Measurements from ENCODE around the gene PON1.

The PON1 gene

GRCh38 chr7:95317546-95317945 is 6.8 kb downstream of the PON1 start:
- DNase-seq (ENCODE audit: low spot score), result no peak

- no peak for DNase-seq (ENCODE audit: low spot score)
Measured at GRCh38 chr7:95316588-95316987, 7.7 kb downstream of the PON1 start.

GRCh38 chr7:95312561-95312960 is 11.8 kb downstream of the PON1 start:
- no peak for DNase-seq (ENCODE audit: low spot score)

DNA sequence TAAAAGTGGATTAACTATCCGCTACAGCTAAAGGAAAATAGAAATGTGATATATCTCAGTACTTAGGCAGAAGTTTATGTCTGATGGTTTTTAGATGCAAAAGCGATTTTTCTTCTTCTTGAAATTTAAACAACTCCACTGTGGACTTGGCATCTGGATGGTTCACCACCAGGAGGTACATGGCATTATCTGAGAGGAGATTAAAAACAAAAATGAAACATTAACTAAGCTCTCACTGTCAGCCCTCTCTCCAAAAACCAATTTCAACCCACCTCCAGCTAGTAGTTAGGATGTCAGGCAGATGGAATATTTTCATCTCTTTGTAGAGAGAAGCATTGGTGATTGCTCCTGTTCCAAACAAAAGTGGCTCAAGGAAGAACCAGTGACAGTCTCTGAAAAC is 12.9 kb downstream of the PON1 start:
- no peak for DNase-seq (ENCODE audit: low spot score)

DNA sequence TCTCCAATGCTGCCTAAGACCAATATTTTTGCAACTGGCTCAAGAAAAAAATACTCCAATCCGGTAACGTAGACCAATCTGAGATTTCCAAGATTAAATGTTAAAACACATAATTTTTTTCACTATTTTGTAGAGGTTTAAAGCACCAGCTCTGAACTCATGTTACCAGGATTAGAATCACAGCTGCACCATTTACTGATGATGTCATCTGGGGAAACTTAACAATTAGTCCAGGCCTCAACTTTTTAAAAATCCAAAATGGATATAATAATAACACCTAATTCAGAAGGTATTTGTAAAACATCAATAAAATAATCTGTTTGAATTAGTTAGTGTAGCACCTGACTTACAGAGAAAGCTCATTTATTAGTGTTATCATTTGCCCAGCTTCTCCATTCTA is 14.4 kb downstream of the PON1 start:
- DNase-seq (ENCODE audit: low spot score), result no peak

GRCh38 chr7:95304990-95305389 is 19.3 kb downstream of the PON1 start:
- DNase-seq (ENCODE audit: low spot score), result no peak

DNA sequence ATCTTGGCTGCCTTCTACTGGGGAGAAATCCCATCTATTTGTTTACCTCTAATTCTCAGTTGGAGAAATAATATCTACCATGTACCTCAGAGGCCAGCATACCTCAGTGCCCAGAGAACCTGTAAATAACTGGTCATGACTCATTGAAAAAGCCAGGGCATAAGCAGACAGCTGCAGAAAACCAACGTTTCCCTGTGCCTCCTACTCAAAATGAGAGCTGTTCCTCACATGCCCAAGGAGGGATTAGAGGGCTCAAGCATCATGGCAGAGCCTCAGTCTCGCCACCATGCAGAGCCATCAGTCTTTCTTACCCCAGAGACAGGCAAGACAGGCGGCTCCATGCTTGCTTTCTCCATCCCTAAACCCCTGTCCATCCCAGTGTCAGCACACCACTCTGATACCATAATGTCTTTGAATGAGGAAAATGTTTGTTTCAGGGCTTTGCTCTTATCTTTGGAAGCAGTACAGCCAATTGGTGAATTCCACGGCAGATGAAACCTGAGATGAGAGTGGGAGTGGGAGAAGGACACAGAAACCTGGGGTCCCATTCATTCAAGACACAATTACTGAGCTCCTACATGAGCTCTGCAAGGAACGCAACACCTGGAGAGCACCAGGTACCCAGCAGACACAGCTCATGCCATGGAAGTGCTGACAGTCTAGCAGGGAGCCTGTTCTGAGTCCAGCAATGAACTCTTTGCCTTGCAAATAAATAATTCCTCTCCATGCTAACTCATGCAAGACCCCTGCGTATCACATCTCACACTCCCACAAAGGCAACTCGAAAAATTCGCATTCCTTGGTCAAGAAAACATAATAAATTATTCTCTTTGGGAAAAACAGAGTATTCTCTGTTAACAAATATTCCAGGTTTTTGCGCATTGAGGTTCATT is 21.1 kb downstream of the PON1 start:
- no peak for DNase-seq (ENCODE audit: low spot score)

DNA sequence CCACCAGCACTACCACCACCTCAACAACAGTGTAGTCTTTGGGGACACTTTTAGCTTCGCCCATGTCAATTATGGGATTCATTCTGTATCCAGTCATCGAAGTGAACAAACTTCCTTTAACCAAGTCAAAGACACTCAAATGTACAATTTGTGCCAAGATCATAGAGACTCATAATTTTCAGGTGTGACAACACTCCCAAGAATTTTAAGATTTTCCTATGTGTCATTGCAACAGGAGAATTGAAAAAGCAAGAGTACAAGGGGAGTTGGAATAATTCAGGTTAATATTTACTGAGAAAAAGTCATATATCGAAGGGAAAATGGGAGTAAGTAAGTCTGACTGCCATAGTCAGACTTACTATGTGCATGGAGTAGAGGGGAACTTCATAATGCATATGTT is 26.2 kb downstream of the PON1 start:
- no peak for DNase-seq (ENCODE audit: low spot score)

DNA sequence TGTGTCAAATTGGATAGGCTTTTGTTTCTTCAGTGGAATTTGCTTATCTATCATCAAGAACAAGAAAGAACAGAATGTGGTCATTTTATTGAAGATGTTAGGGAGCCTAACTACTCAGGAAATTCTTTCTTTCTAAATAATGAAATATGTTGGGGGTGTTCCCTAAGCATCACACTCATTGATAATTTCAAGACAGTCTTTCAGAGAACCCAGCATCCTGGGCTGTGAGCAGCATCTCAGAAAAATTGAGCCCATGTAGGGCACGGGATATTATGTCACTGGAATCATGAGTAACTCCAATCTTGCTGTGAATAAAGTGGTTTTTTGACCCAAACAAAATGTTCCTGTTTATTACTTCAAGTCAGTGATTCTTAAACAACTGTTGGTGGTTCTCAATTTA is 27.3 kb downstream of the PON1 start:
- DNase-seq (ENCODE audit: low spot score), result no peak

DNA sequence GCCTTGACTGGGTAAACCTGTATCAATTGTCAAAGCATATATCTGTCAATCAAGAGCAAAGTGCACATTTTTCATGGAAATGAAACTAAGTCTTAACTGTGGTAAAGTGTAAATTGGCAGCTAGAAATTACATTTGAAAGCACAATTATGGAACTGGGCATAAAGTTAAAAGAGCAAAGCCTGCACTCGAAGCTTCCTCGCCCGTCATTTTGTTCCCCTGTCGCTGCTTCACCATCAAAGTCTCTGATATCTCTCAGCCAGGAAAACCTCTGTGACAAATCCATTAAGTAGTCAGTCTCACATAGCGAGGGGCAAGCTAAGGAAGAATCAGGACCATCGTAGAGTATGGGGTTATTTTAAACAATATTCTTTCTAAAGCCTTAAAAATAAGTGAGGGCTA is 27.9 kb downstream of the PON1 start:
- DNase-seq (ENCODE audit: low spot score), result no peak

DNA sequence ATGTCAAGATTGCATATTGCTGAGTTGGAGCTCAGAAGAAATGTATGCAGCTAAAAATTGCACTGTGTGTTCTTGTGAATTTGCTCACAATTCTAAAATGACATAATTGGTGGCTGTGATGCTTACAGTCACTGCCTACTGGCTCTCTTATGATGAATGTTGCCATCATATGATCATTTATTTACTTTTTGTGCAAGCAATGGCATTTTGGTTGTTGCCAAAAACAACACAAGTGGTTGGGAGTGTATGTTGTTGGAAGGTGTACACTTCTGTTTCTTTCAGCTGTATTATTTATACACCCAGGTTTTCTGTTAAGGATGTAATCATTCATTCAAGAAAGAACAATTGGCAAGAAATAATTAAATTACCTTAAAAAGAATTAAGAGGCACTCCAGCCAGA is 28.9 kb downstream of the PON1 start:
- no peak for DNase-seq (ENCODE audit: low spot score)

GRCh38 chr7:95290166-95290830 is 34.0 kb downstream of the PON1 start:
- DNase-seq (ENCODE audit: low spot score), result no peak

DNA sequence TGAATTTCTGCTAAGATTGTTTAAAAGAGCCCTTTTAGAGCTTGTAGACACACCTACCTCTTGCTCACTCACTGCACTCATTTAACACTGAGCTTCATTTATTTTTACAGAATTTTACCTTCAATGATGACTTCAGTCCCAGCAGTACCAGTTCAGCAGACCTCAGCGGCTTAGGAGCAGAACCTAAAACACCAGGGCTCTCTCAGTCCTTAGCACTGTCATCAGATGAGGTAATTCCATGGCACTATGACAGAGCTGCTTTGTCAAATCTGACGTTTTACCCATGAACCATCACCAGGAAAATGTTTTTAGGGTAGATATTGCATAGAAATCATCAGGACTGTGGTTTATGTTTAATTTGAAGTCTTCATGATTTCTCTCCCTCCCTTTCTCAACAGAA is 38.2 kb downstream of the PON1 start:
- DNase-seq (ENCODE audit: low spot score), result no peak

DNA sequence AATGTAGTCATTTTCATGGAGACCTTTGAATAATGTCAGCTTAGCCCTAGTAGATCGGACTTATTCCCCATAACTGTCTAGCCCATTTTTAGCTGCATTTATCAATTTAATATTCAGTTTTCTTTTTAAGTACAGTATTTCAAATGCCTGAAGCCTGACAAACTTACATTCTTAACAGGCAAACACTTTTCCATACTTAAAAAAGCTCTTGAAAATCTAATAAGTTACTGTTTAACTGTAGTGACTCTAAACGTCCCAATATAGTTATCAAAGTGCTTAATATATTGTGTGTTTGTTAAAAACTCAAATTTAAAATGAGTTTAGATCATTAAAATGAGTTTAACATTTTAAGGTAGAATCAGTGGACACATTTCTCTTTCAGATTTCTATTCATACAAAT is 44.9 kb downstream of the PON1 start:
- DNase-seq (ENCODE audit: low spot score), result no peak

DNA sequence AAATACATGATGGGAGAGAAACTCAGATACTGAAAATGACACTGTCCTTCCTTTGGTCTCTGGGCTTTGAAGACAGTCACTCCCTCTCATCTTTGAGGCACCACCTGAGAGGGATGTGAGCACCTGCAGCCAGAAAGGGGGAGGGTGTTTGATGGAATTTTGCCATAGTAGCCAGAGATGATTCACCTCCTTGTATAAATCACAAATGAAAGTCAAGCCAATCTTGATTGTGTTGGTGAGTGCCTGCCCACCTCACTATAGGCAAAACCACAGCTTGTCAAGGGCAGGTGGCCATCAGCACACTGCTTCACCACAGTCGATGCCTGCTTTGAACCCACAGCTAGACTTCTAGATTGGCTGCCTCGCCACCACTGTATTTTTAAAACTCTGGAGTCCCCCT is 48.2 kb downstream of the PON1 start:
- no peak for DNase-seq (ENCODE audit: low spot score)

GRCh38 chr7:95269640-95270039 is 54.7 kb downstream of the PON1 start:
- DNase-seq (ENCODE audit: low spot score), result no peak

- no peak for DNase-seq (ENCODE audit: low spot score)
Measured at GRCh38 chr7:95267754-95268153, 56.6 kb downstream of the PON1 start.

GRCh38 chr7:95265634-95266033 is 58.7 kb downstream of the PON1 start:
- DNase-seq (ENCODE audit: low spot score), result no peak

GRCh38 chr7:95264363-95264891 is 59.9 kb downstream of the PON1 start:
- no peak for DNase-seq (ENCODE audit: low spot score)

GRCh38 chr7:95263785-95264362 is 60.5 kb downstream of the PON1 start:
- DNase-seq (ENCODE audit: low spot score), result no peak

DNA sequence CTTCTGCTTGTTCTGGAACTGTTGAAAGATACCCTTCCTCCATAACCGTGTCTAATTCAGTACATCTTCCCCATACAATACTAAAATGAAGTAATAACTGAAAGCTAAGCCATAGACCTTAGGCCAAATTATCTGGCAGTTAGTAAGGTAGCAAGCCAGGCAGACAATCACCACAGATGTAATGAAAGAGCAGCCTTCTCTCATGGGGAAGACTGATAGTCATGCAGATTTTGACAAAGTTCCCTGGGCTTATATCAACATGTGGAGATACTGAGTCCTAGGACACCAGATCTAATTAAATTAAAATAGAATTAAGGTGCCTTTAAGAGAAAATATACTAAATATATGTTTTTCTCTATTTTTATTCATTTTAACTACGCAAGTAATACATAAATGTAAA is 61.5 kb downstream of the PON1 start:
- DNase-seq (ENCODE audit: low spot score), result no peak

GRCh38 chr7:95261895-95262415 is 62.4 kb downstream of the PON1 start:
- no peak for DNase-seq (ENCODE audit: low spot score)

GRCh38 chr7:95255691-95256090 is 68.6 kb downstream of the PON1 start:
- no peak for DNase-seq (ENCODE audit: low spot score)

Measured in hepatic stellate cell (primary cell).